ENCODE results near the gene PCDHGB1.

- no peak for TF ChIP-seq CTCF (IDR thresholded peaks at IDR 0.05; ENCODE audit: borderline replicate concordance, extremely low read depth, low read length, poor library complexity, severe bottlenecking)
- no peak for TF ChIP-seq EZH2 (IDR thresholded peaks at IDR 0.05; ENCODE audit: borderline replicate concordance, low read depth, low read length, severe bottlenecking)
These were observed 49.8 kb downstream of the PCDHGB1 start for GRCh38 chr5:141399555-141400258.

Data from DND-41 (cell line).